DMS 273 treated with DMSO at 0.1 percent for 48 hours (cell line): ENCODE measurements around the gene ARRB2.

Source experiments
- DNase-seq: peaks from one replicate; lab custom pipeline; 2025; lab: John Stamatoyannopoulos, UW

Gene ARRB2

DNA sequence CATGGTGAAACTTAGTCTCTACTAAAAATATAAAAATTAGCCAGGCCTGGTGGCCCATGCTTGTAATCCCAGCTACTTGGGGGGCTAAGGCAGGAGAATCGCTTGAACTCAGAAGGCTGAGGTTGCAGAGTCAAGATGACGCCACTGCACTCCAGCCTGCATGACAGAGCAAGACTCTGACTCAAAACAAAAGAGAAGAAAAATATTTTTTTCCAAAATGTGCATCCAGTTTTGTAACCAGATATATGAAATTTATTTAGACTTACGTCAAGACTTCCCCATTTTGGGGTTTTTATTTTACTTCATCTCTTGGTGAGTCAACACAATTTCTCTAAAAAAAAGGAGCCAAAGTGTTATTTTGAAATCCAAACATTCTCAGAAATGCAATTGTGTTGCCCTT lies 55.8 kb downstream of the ARRB2 start:
- no peak for DNase-seq

DNA sequence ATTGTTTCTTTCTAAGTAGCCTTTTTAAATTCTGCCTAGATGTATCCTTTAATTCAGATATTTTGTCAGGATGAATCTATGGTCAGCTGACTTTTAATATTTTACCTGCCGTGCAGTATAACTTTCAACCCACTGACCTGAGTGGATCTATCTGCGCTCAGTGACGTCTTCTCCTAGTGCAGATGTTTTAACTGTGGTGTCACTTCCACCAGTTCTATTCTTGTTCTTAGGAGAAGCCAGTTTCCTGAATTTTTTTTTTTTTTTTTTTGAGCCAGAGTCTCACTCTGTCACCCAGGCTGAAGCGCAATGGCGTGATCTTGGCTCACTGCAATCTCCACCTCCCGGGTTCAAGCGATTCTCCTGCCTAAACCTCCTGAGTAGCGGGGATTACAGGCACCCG lies 56.3 kb downstream of the ARRB2 start:
- DNase-seq, result no peak

DNA sequence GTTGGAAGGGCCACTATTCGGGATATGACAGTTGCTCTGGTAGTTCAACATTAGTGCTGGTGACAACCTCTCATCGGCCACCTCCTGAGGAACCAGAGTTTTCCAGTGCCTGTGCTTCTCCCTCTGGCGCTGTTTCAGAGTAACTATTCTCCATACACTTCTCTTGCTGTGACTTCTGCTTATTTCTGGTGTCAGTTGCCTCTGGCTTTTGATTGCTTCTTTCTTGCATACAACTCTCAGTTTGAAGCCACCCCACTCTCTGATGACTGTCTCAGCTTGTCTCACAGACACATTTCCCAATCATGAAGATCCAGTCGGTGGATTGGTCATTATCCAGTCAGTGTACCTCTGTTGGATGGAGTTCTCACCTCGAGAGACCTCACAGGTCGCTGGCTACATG lies 57.9 kb downstream of the ARRB2 start:
- no peak for DNase-seq

- DNase-seq, result no peak
Measured at GRCh38 chr17:4769628-4770027, 59.2 kb downstream of the ARRB2 start.
